Measurements from ENCODE around the gene PKNOX2.

The PKNOX2 gene

GRCh38 chr11:125374398-125374797 lies 209.8 kb downstream of the PKNOX2 start:
- TF ChIP-seq, protein P1, sequence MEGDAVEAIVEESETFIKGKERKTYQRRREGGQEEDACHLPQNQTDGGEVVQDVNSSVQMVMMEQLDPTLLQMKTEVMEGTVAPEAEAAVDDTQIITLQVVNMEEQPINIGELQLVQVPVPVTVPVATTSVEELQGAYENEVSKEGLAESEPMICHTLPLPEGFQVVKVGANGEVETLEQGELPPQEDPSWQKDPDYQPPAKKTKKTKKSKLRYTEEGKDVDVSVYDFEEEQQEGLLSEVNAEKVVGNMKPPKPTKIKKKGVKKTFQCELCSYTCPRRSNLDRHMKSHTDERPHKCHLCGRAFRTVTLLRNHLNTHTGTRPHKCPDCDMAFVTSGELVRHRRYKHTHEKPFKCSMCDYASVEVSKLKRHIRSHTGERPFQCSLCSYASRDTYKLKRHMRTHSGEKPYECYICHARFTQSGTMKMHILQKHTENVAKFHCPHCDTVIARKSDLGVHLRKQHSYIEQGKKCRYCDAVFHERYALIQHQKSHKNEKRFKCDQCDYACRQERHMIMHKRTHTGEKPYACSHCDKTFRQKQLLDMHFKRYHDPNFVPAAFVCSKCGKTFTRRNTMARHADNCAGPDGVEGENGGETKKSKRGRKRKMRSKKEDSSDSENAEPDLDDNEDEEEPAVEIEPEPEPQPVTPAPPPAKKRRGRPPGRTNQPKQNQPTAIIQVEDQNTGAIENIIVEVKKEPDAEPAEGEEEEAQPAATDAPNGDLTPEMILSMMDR (IDR thresholded peaks at IDR 0.05; ENCODE audit: control insufficient read depth, insufficient read depth, low read depth, low read length, missing control alignments) = no peak
- DNase-seq (ENCODE audit: low read depth) = no peak
- no peak overlapping the region for H3K4me3 ChIP-seq (ENCODE audit: control insufficient read depth, low read depth, low read length)

- H3K4me3 ChIP-seq (ENCODE audit: control insufficient read depth, low read depth, low read length) = no peak overlapping the region
- TF ChIP-seq, protein P1 (IDR thresholded peaks at IDR 0.05; ENCODE audit: control insufficient read depth, insufficient read depth, low read depth, low read length, missing control alignments) = no peak
- no peak for DNase-seq (ENCODE audit: low read depth)
These were observed 210.6 kb downstream of the PKNOX2 start for GRCh38 chr11:125375146-125375545.

DNA sequence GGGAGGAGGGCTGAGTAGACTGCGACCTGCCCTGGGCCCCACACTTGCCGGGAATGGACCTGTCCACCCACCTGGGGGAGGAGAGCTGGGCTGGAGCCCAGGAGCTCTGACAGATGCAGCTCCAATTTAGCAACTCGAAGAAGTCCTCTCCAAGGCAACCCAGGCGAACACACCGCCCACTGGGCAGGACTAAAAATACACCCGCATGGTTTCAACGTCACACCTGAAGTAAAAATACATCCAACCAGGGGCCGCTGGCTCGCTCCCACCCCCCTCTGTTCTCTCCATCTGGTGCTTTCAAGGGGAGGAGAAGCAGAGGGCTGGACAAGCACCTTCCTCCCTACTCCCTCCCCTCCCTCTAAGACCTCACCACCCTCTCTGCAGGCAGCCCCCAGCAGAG lies 211.6 kb downstream of the PKNOX2 start:
- DNase-seq (ENCODE audit: low read depth) = no peak
- no peak overlapping the region for H3K4me3 ChIP-seq (ENCODE audit: control insufficient read depth, low read depth, low read length)
- TF ChIP-seq, protein P1 (IDR thresholded peaks at IDR 0.05; ENCODE audit: control insufficient read depth, insufficient read depth, low read depth, low read length, missing control alignments) = no peak

DNA sequence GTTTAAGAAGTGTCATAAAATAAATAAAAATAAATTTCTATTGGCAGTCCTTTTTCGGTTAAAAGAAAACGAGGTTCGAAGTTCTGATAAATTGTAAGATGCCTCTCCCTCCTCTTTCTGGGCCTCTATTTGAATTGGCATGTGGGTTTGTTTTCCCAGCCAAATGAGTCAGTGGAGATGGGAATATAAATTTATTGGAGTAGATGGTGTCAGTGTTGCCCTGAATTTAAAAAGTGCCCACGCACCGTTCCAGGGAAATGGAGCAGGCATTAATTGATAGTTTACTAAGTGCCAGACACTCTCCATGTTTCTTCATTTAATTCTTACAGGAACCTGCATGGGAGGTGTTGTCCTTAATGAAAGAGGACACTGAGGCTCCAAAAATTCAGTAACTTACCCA lies 212.3 kb downstream of the PKNOX2 start:
- TF ChIP-seq, protein P1 (IDR thresholded peaks at IDR 0.05; ENCODE audit: control insufficient read depth, insufficient read depth, low read depth, low read length, missing control alignments) = no peak
- DNase-seq (ENCODE audit: low read depth) = no peak
- H3K4me3 ChIP-seq (ENCODE audit: control insufficient read depth, low read depth, low read length) = no peak overlapping the region

- no peak overlapping the region for H3K4me3 ChIP-seq (ENCODE audit: control insufficient read depth, low read depth, low read length)
- TF ChIP-seq, protein P1 (IDR thresholded peaks at IDR 0.05; ENCODE audit: control insufficient read depth, insufficient read depth, low read depth, low read length, missing control alignments) = no peak
- no peak for DNase-seq (ENCODE audit: low read depth)
These were observed 213.5 kb downstream of the PKNOX2 start for GRCh38 chr11:125378083-125378482.

DNA sequence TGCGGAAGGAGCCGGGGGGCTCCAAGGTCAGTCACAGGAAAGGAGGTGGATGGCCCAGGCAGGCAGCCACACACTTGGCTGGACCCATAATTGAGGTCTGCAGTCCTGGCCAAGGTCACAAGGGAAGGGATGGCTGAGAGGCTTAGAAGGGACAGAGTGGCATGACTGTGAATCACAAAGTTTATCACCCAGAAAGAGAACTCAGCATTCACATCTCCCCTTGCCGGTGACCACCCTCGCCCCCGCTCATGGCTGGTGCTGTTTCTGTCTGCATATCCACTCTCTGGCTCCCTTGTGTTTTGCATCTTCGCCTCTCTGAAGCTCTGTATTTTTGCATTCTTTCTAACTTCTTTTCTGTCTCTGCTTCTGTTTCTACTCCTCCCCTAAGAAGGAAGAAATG lies 214.0 kb downstream of the PKNOX2 start:
- TF ChIP-seq, protein P1 (IDR thresholded peaks at IDR 0.05; ENCODE audit: control insufficient read depth, insufficient read depth, low read depth, low read length, missing control alignments) = no peak
- no peak overlapping the region for H3K4me3 ChIP-seq (ENCODE audit: control insufficient read depth, low read depth, low read length)
- DNase-seq (ENCODE audit: low read depth) = no peak

DNA sequence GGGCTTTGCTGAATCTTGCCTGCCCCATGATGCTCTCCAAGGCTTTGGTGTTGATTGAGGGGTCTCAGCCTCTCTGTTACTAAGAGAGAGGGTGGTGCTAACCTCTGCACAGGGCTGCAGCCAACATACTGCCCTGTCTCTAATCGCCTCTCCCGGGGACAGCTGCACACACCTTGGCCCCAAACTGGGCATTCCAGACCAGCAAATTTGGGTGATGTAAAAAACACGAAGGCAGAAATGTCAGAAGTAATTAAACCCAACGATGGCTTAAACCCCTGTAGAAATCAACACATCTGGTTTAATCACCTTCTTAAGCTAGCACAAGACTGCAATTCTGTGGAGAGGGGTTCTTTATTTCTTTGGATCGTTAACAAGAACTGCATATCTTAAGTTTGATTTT lies 215.0 kb downstream of the PKNOX2 start:
- TF ChIP-seq, protein P1 (IDR thresholded peaks at IDR 0.05; ENCODE audit: control insufficient read depth, insufficient read depth, low read depth, low read length, missing control alignments) = no peak
- no peak for DNase-seq (ENCODE audit: low read depth)
- no peak overlapping the region for H3K4me3 ChIP-seq (ENCODE audit: control insufficient read depth, low read depth, low read length)
